ENCODE results near the gene KRT80. TPM values are rescaled to one million over a fixed set of nuclear protein-coding genes. Genes with fewer than 3 reads are reported as not detected.

KRT80 gene
- total RNA-seq, 1 experiment from 2014 or later, result 8.8 TPM

GRCh38 chr12:52180971-52181628 is 10.7 kb downstream of the KRT80 start:
- H2AFZ ChIP-seq (ENCODE audit: low read depth, low read length, poor library complexity, severe bottlenecking), result no peak overlapping the region
- H3K9me2 ChIP-seq (ENCODE audit: insufficient read depth), result no peaks in the 10 kb centered on the region
- H4K20me1 ChIP-seq (ENCODE audit: insufficient read depth), result no peaks in the 10 kb centered on the region
- ChIA-PET POLR2A (interaction anchor here (1.3 kb wide), 1 partner anchor 11 kb away, joined by 9 read pairs; the partner anchor contains the start of gene KRT80), CTCF (interaction anchor here (0.8 to 2.3 kb wide), 4 partner anchors 9 to 41 kb away, joined by 3 to 8 read pairs (median 3); no protein-coding TSS in a partner anchor), RAD21 (ENCODE audit: low non-redundant PET in 1 of 2, low total read pairs in 2 of 2, uncharacterized antibody in 2 of 2, unreplicated experiment in 2 of 2) (no interaction called here)
- H3K4me3 ChIP-seq (replicated peaks in 1 of 2; ENCODE audit: low read depth in 1 of 2, low read length in 2 of 2), result no peak overlapping the region
- ATAC-seq (no peak), DNase-seq (ENCODE audit: low read depth, low spot score) (no peak)
- H3K9ac ChIP-seq (ENCODE audit: low read length), result peak overlapping the region; percentile 52
- H3K36me3 ChIP-seq (ENCODE audit: control insufficient read depth in 1 of 2, insufficient read depth in 2 of 2, low read length in 2 of 2), result no peaks in the 10 kb centered on the region
- no peaks in the 10 kb centered on the region for H3K27me3 ChIP-seq (ENCODE audit: insufficient read depth, low read length)
- H3K4me2 ChIP-seq (ENCODE audit: low read length), result peak overlapping the region; percentile 57
- TF ChIP-seq ZNF274 (IDR thresholded peaks at IDR 0.05; ENCODE audit: low read depth, low read length) (no peak), YY1 (IDR thresholded peaks at IDR 0.05; ENCODE audit: extremely low read depth, insufficient replicate concordance, low read depth, low read length) (no peak), ELF1 (IDR thresholded peaks at IDR 0.05; ENCODE audit: borderline replicate concordance, low read depth) (no peak), EGR1 (IDR thresholded peaks at IDR 0.05; ENCODE audit: low read depth) (no peak), SP1 (IDR thresholded peaks at IDR 0.05; ENCODE audit: low read depth) (no peak), FOSL1 (IDR thresholded peaks at IDR 0.05; ENCODE audit: low read depth) (no peak), JUND (IDR thresholded peaks at IDR 0.05) (no peak), TCF7L2 (IDR thresholded peaks at IDR 0.05; ENCODE audit: borderline replicate concordance, extremely low read depth, insufficient read depth, insufficient read length) (no peak), SIN3A (IDR thresholded peaks at IDR 0.05; ENCODE audit: low read depth) (no peak), MAX (IDR thresholded peaks at IDR 0.05) (no peak), POLR2AphosphoS5 (IDR thresholded peaks at IDR 0.05; ENCODE audit: low read depth, low read length) (no peak)
- TF ChIP-seq, protein P1, sequence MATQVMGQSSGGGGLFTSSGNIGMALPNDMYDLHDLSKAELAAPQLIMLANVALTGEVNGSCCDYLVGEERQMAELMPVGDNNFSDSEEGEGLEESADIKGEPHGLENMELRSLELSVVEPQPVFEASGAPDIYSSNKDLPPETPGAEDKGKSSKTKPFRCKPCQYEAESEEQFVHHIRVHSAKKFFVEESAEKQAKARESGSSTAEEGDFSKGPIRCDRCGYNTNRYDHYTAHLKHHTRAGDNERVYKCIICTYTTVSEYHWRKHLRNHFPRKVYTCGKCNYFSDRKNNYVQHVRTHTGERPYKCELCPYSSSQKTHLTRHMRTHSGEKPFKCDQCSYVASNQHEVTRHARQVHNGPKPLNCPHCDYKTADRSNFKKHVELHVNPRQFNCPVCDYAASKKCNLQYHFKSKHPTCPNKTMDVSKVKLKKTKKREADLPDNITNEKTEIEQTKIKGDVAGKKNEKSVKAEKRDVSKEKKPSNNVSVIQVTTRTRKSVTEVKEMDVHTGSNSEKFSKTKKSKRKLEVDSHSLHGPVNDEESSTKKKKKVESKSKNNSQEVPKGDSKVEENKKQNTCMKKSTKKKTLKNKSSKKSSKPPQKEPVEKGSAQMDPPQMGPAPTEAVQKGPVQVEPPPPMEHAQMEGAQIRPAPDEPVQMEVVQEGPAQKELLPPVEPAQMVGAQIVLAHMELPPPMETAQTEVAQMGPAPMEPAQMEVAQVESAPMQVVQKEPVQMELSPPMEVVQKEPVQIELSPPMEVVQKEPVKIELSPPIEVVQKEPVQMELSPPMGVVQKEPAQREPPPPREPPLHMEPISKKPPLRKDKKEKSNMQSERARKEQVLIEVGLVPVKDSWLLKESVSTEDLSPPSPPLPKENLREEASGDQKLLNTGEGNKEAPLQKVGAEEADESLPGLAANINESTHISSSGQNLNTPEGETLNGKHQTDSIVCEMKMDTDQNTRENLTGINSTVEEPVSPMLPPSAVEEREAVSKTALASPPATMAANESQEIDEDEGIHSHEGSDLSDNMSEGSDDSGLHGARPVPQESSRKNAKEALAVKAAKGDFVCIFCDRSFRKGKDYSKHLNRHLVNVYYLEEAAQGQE (IDR thresholded peaks at IDR 0.05; ENCODE audit: low read depth), result no peak
- no peaks in the 10 kb centered on the region for H3K79me2 ChIP-seq (ENCODE audit: insufficient read depth, low read length)
- peaks cover 29 to 69% of the 10 kb centered on the region in 2 experiments for H3K4me1 ChIP-seq (ENCODE audit: control insufficient read depth in 1 of 2, insufficient read depth in 2 of 2, low read length in 2 of 2)
- H3K27ac ChIP-seq (ENCODE audit: low read depth, low read length), result no peak overlapping the region
- intact Hi-C loops (cut with micrococcal nuclease), result no loop called here
- BruUV-seq (replicated peaks), result no TSS peak
- no peaks in the 10 kb centered on the region for H3K9me3 ChIP-seq (ENCODE audit: control insufficient read depth in 1 of 2, insufficient read depth in 1 of 2, low read depth in 1 of 2, low read length in 2 of 2)
